K562 (cell line): ENCODE data around the gene FAM184B. TPM values are rescaled to one million over a fixed set of nuclear protein-coding genes. Genes with fewer than 3 reads are reported as not detected.

Experiments used
- GABPB2 ChIP-seq: fragments of 250-450 bp; sonication (Bioruptor Pico); conservative IDR thresholded peaks from 2 replicates; pipeline ENCODE4 v1.5.1; 2021; ENCODE audit warnings: mild to moderate bottlenecking
- NELFE ChIP-seq: IDR thresholded peaks from 2 replicates; pipeline ENCODE4 v1.6.1; 2011; ENCODE audit warnings: mild to moderate bottlenecking; ENCODE audit not compliant: insufficient read depth, insufficient read length
- PCBP2 ChIP-seq: fragments of 200-400 bp; formaldehyde crosslinking; IDR thresholded peaks from 2 replicates; pipeline ENCODE4 v1.6.1; 2018; ENCODE audit warnings: low read length, low read depth, mild to moderate bottlenecking, moderate library complexity; ENCODE audit not compliant: poor library complexity, severe bottlenecking
- polyA plus RNA-seq, 8 experiments: library from polyadenylated mRNA; depleted of rRNA in 4 of 8; stranded (reverse) in 5 of 8; unstranded in 3 of 8; fragments of >200 nt; fragmentation: Nextera tagmentation in 2 of 8; fragmentation: Illumina TruSeq in 1 of 8; extraction: Ambion mirVana in 2 of 8; extraction: Trizol in 1 of 8; gene quantifications; 2 replicates each; pipeline versions ENCODE4 v1.2.1 to v1.2.3, GENCODE V29; 2011 to 2014; ENCODE audit warnings: inconsistent platforms in 1 of 8, missing spikeins in 1 of 8
- total RNA-seq, 7 experiments: library from RNA; depleted of rRNA in 6 of 7; stranded (reverse); fragments of >200 nt in 6 of 7; fragmentation: Illumina TruSeq in 2 of 7; extraction: Trizol in 2 of 7; gene quantifications; 2 replicates each; pipeline versions ENCODE4 v1.2.1 to v1.2.3, GENCODE V29; 2011 to 2021; ENCODE audit warnings: low replicate concordance in 1 of 7
- TF ChIP-seq, protein P1 (sequence below), 2 experiments: fragments of 450-650 bp; formaldehyde crosslinking in 1 of 2; IDR thresholded peaks; 2 replicates each; pipeline versions ENCODE4 v1.4.0 to v1.6.1; 2014 to 2020; ENCODE audit warnings: mild to moderate bottlenecking in 2 of 2, borderline replicate concordance in 1 of 2, low read depth in 1 of 2
- TF ChIP-seq, protein P2 (sequence below): sonication (generic); formaldehyde crosslinking; IDR thresholded peaks from 2 replicates; pipeline ENCODE4 v1.8.1; 2023; ENCODE audit warnings: mild to moderate bottlenecking, missing genetic modification reagents, moderate library complexity

The FAM184B gene
- total and polyA plus RNA-seq, 9 of the 15 experiments (the other 6 are each of a cell fraction or from before 2014, with no cell fraction given) = not detected

DNA sequence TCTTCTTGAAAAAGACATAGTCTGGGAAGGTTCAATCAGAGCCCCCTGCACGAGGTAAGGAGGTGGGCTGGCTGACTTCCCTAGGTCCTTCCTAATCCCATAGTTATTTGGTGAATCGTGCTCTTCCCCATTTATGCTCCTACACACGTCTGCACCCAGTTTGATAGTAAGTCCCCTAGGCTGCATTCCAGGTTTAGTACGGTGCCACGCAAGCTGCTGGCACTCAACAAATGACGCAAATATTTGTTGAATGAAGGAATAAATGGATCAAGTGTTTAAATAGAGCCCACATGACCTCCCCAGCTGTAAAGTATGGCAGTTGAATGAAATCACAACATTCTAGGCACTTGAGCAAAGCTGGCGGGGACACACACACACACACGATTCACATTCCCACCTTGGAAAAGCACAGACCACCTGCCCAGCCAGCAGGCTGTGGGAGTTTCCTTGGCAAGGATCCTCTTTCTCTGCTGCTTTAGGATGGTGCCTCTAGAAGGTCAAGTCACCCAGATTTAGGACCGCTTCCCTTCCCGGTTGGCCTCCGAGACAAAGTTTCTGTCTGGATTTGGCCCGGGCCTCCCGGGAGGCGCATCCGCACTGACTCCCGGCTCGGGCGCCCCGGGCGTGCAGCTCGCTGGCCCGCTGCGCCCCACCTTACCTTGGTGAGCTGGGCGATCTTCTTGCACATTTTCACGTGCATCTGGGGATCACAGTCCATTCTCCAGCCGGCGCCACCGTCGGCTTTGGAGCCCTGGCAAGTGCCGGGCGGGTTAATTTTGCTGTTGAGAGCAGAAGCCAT, 721 bp downstream of the FAM184B start (continued):
- TF ChIP-seq, protein P1, sequence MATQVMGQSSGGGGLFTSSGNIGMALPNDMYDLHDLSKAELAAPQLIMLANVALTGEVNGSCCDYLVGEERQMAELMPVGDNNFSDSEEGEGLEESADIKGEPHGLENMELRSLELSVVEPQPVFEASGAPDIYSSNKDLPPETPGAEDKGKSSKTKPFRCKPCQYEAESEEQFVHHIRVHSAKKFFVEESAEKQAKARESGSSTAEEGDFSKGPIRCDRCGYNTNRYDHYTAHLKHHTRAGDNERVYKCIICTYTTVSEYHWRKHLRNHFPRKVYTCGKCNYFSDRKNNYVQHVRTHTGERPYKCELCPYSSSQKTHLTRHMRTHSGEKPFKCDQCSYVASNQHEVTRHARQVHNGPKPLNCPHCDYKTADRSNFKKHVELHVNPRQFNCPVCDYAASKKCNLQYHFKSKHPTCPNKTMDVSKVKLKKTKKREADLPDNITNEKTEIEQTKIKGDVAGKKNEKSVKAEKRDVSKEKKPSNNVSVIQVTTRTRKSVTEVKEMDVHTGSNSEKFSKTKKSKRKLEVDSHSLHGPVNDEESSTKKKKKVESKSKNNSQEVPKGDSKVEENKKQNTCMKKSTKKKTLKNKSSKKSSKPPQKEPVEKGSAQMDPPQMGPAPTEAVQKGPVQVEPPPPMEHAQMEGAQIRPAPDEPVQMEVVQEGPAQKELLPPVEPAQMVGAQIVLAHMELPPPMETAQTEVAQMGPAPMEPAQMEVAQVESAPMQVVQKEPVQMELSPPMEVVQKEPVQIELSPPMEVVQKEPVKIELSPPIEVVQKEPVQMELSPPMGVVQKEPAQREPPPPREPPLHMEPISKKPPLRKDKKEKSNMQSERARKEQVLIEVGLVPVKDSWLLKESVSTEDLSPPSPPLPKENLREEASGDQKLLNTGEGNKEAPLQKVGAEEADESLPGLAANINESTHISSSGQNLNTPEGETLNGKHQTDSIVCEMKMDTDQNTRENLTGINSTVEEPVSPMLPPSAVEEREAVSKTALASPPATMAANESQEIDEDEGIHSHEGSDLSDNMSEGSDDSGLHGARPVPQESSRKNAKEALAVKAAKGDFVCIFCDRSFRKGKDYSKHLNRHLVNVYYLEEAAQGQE (IDR thresholded peaks at IDR 0.05; ENCODE audit: borderline replicate concordance) = no peak
- TF ChIP-seq, protein P1 (CRISPR knock-in tag; IDR thresholded peaks at IDR 0.05; ENCODE audit: low read depth) = no peak
- TF ChIP-seq NELFE (no peak), PCBP2 (no peak), GABPB2 (CRISPR knock-in tag) (no peak)
- TF ChIP-seq, protein P2, sequence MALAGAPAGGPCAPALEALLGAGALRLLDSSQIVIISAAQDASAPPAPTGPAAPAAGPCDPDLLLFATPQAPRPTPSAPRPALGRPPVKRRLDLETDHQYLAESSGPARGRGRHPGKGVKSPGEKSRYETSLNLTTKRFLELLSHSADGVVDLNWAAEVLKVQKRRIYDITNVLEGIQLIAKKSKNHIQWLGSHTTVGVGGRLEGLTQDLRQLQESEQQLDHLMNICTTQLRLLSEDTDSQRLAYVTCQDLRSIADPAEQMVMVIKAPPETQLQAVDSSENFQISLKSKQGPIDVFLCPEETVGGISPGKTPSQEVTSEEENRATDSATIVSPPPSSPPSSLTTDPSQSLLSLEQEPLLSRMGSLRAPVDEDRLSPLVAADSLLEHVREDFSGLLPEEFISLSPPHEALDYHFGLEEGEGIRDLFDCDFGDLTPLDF (CRISPR knock-in tag) = no peak
